HS-5 (cell line): ENCODE data around the gene ATP5MG.
A peak's percentile ranks its signal among the peaks of the same experiment; 100 is the strongest.
"Not testable (repeated sequence)": the region's sequence is repeated elsewhere in the genome, so short reads cannot be mapped to it uniquely, and the experiment has no call there.

ENCODE experiments used
- DNase-seq: peaks from one replicate; pipeline ENCODE4 v3.0.0-alpha.2; 2012; ENCODE audit warnings: low read depth

ATP5MG gene, protein sequence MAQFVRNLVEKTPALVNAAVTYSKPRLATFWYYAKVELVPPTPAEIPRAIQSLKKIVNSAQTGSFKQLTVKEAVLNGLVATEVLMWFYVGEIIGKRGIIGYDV

GRCh38 chr11:118401151-118401879, at the start of gene ATP5MG:
Gene ATP5MG (plus strand): TSS chr11:118401606. CDS start chr11:118401666, 60 bp downstream.
- peak; percentile 80 for DNase-seq

DNA sequence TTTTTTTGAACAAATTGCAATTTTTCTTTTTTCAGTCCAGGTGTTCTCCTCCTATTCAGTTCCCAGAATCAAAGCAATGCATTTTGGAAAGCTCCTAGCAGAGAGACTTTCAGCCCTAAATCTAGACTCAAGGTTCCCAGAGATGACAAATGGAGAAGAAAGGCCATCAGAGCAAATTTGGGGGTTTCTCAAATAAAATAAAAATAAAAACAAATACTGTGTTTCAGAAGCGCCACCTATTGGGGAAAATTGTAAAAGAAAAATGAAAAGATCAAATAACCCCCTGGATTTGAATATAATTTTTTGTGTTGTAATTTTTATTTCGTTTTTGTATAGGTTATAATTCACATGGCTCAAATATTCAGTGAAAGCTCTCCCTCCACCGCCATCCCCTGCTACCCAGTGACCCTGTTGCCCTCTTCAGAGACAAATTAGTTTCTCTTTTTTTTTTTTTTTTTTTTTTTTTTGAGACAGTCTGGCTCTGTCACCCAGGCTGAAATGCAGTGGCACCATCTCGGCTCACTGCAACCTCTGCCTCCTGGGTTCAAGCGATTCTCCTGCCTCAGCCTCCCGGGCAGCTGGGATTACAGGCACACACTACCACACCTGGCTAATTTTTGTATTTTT, 48.2 kb upstream of the ATP5MG start:
- DNase-seq: no peak

DNA sequence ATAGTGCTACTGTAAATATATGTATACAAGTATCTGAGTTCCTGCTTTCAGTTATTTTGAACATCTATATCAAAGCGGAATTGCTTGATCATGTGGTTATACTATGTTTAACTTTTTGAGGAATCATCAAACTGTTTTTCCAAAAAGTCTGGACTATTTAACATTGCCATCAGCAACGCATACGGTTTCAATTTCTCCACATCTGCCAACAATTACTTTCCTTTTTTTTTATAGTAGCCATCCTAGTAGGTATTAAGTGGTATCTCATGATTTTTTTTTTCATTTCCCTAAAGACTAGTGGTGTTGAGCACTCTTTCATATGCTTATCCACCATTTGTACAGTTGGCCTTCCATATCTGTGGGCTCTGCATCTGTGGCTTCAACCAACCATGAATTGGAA, 43.3 kb upstream of the ATP5MG start:
- DNase-seq: no peak

DNA sequence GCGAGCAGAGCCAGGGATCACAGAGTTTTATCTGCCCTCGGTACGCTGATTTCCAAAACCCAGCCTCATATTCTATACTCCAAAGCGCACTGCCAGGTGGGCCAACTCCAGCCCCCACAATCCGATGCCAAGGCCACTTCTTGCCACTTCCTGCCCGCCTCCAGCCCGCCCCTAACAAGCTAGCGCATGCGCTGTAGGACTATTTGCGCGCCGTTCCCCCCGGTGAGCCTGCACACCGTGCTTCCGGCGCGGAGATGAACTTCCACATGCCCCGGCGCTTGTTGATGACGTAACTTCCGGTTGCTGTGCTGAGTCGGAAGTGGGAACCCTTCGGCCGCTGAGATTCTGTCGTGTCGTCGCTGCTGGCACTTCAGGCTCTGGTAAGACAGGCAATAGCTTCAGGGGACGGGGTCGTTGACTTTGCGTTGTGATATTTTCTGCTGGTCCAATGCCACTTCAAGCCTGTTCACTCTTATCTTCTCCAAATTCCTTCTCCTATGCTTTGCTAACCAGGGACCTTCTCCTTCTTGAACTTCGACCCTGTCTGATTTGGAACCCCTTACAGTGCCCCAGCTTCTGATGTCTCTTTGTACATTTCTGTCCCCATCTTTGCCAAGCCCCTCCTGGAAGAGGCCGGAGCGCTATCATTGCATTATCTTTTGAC, 42.0 kb upstream of the ATP5MG start, which contains the start of gene UBE4A:
Gene UBE4A (plus strand): TSS at position 306 of the 664 bp plus-strand sequence. CDS start 5,481 bp downstream, outside the sequence.
- peak; percentile 67 for DNase-seq

DNA sequence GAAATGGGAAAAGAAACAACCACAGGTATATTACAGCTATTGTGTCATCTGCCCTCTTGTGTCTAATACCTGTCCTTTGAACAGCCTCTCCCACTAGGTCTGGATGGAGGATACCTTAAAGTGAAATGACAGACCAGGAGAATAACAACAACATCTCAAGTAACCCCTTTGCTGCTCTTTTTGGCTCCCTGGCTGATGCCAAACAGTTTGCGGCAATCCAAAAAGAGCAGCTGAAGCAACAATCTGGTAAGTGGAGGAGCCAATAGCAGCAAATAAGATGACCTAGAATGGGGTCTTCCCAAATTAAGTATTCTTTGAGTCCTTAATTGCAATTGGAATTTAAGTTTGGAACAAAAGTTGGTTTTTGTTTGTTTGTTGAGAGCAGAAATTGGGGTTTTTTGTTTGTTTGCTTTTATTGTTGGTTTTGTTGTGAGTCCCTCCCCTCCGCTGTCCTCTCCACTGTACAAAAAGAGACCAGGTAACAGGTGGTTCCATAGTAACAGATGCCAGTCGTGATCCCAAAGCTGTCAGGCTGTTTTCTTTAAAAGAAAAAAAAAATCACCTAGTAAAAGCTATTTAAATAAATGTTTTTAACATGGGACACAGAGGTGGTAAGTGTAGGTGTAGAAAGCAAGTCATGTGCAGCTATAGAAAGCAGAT, 36.3 kb upstream of the ATP5MG start:
- DNase-seq: no peak

- no peak for DNase-seq
Observed at GRCh38 chr11:118366287-118366686, 35.1 kb upstream of the ATP5MG start.

DNA sequence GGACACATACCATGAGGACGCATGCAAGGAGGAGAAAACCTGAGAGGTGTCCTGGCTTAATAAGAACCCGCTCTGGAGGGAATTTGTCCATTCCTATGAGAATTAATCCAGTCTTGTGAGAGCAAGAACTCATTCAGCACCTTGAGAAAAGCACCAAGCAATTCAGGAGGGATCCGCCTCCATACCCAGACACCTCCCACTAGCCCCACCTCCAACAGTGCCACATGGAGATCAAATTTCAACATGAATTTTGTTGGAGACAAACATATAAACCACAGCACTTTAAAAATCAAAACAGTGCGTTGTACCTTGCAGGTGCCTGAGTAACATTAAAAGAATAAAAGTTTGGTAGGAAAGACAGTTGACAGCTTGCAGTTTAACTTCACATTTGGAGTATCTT, 30.6 kb upstream of the ATP5MG start:
- DNase-seq: no peak

- DNase-seq: no peak
Observed at GRCh38 chr11:118373263-118373662, 28.1 kb upstream of the ATP5MG start.

GRCh38 chr11:118373871-118374270, 27.5 kb upstream of the ATP5MG start:
- DNase-seq: no peak

GRCh38 chr11:118374729-118375128, 26.7 kb upstream of the ATP5MG start:
- DNase-seq: no peak

- DNase-seq: no peak
Observed at GRCh38 chr11:118375978-118376377, 25.4 kb upstream of the ATP5MG start.

GRCh38 chr11:118379497-118379896, 21.9 kb upstream of the ATP5MG start:
- no peak for DNase-seq

GRCh38 chr11:118380571-118380970, 20.8 kb upstream of the ATP5MG start:
- DNase-seq: no peak

- DNase-seq: no peak
Observed at GRCh38 chr11:118382954-118383353, 18.5 kb upstream of the ATP5MG start.

GRCh38 chr11:118383657-118384056, 17.7 kb upstream of the ATP5MG start:
- DNase-seq: no peak

GRCh38 chr11:118396097-118396501, 5.3 kb upstream of the ATP5MG start:
- DNase-seq: no peak

DNA sequence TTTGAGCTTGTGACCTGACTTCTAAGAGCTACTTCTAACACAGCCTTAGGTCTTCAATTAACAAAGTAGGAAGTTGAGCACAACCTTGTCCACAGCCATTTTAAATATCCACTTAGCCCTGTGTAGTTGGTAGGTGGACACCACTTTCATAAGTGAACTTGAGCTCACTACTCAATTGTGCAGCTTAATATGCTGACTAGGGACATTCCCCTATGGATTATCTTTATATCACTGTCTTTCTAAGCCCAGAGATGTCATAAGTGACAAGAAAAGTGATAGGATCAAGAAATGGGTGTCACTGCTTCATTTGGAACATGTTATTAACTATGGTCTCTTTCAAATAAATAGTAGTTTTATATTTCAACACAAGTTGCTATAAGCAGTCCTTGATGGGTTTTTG, 4.0 kb upstream of the ATP5MG start:
- no peak for DNase-seq

DNA sequence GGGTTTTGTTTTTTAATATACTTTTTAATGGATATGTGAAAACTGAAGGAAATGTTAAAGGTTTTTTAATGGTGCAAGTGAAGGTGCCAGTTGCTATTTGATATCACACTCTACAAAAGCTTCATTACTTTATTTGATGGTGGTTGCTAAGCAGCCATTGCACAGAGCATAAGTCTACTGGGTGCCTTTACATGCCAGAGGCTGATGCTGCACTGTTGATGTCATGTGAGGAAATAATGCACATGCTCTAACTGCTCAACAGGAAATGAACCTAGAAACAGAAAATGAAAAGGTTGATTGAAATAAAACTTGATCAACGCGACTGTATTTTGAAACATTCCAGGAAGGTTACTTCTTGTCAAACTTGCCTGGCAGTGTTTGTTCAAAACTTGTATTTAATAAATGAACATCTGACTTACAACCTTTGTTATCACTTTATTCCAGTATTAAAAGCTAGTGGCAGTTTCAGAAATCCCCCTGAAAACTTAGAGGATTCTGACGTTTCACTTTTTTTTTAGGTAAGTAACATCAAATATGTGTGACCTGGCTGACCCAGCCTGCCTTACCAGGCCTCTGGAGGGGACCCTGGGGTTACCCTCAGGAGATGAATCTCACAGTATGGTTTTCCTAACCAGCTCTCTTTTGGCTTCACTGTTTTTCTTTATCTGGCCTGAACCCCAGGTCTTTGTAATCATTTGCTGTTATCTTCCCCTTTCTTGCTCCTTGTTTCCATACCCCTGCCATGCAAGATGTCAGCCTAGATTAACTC, 2.4 kb upstream of the ATP5MG start:
- no peak for DNase-seq

DNA sequence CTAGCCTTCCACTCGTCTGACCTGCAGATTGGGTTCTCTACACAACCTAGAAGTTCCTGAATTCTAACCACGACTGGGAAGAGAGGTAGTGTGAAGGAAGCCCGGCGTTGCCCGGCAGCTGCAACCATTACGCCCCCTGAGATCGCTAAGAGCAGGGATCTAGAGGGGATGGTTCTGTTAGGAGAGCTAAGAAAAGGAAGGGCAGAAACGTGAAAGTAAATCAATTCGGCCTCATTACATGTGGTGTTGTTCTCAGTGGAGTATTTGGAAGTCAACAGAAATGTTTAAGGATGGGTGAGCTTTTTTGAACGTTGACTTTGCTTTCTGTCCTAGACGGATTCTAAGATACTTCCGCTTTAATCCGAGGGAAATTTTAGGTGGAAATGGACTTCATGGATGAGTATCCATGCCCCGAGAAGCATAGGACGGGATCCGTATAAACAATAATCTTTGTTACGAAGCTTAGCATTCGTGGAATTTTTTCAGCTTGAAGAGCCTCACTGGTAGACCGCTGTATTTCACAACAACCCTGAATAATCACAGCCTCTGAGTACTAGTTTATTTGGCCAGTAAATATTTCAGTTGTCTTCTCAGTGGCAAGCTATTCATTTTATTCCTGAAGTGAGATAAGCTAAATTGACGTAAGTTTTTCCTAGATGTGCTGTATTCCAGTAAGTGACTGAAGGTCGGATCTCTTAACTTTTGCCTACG, 629 bp downstream of the ATP5MG start:
- peak; percentile 42 for DNase-seq

GRCh38 chr11:118402594-118402993, 1.2 kb downstream of the ATP5MG start:
- DNase-seq: not testable (repeated sequence)
